ENCODE data around the gene NCF2. TPM values are rescaled to one million over a fixed set of nuclear protein-coding genes. Genes with fewer than 3 reads are reported as not detected.
A peak's percentile ranks its signal among the peaks of the same experiment; 100 is the strongest.

Gene NCF2
- polyA plus RNA-seq, 1 experiment, result 0.43 TPM

DNA sequence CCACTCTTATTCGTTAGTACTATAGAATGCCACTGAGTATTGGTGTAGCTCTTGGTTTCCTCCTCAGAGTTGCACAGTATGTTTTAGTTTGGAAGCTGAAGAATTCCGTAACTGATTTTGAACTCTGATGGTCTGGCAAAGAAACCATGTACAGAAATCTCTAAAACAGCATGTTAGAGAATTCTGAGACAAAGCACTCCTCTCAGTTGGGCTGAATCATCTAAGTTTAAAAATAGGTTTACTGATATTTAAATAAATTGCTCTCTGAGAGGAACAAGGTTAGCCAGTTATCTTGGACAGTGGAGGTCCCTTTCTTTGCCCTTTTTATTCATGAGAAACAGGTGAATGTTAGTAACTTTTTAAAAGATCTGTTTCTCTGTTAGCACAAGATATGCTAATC, 43.8 kb downstream of the NCF2 start:
- Histone ChIP-seq H3K4me3 (ENCODE audit: low read depth, low read length) (no peak overlapping the region), H3K27ac (ENCODE audit: low read depth, low read length) (no peak overlapping the region), H3K9me3 (ENCODE audit: control insufficient read depth, insufficient read depth, low read length) (no peaks in the 10 kb centered on the region), H3K27me3 (ENCODE audit: control insufficient read depth, insufficient read depth, low read length) (no peaks in the 10 kb centered on the region)
- CTCF ChIA-PET, result no interaction called here
- POLR2A ChIA-PET, result no interaction called here
- TF ChIP-seq, protein P1, sequence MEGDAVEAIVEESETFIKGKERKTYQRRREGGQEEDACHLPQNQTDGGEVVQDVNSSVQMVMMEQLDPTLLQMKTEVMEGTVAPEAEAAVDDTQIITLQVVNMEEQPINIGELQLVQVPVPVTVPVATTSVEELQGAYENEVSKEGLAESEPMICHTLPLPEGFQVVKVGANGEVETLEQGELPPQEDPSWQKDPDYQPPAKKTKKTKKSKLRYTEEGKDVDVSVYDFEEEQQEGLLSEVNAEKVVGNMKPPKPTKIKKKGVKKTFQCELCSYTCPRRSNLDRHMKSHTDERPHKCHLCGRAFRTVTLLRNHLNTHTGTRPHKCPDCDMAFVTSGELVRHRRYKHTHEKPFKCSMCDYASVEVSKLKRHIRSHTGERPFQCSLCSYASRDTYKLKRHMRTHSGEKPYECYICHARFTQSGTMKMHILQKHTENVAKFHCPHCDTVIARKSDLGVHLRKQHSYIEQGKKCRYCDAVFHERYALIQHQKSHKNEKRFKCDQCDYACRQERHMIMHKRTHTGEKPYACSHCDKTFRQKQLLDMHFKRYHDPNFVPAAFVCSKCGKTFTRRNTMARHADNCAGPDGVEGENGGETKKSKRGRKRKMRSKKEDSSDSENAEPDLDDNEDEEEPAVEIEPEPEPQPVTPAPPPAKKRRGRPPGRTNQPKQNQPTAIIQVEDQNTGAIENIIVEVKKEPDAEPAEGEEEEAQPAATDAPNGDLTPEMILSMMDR (IDR thresholded peaks at IDR 0.05; ENCODE audit: low read depth, low read length), result no peak
- DNase-seq (ENCODE audit: low read depth, low spot score), result no peak

DNA sequence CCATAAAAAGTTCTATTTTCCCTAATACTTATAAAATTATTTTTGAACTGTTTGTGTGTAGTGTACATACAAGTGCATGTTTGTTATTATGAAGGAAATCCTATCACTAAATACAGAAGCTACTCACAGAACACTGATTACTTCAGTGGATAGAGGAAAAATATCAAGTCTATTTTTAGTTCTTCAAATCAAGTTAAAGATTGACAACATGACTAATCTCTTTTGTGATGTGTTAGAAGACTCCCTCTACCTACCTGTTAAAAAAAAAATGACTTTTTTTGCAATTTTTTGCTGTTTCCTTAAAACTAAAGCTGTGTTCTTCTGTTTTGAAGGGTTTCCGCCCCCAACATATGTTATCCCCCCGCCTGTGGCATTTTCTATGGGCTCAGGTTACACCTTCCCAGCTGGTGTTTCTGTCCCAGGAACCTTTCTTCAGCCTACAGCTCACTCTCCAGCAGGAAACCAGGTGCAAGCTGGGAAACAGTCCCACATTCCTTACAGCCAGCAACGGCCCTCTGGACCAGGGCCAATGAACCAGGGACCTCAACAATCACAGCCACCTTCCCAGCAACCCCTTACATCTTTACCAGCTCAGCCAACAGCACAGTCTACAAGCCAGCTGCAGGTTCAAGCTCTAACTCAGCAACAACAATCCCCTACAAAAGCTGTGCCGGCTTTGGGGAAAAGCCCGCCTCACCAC, 45.5 kb downstream of the NCF2 start:
- ChIA-PET CTCF (interaction anchor here (0.6 to 1.3 kb wide), 5 partner anchors 20 to 614 kb away, joined by 3 to 5 read pairs (median 3); no protein-coding TSS in a partner anchor), POLR2A (interaction anchor here (0.6 kb wide), 1 partner anchor 60 kb away, joined by 7 read pairs; no protein-coding TSS in a partner anchor)
- Histone ChIP-seq H3K27me3 (ENCODE audit: control insufficient read depth, insufficient read depth, low read length) (no peaks in the 10 kb centered on the region), H3K27ac (ENCODE audit: low read depth, low read length) (no peak overlapping the region), H3K4me3 (ENCODE audit: low read depth, low read length) (no peak overlapping the region), H3K9me3 (ENCODE audit: control insufficient read depth, insufficient read depth, low read length) (no peaks in the 10 kb centered on the region)
- TF ChIP-seq, protein P1 (IDR thresholded peaks at IDR 0.05; ENCODE audit: low read depth, low read length), result no peak
- no peak for DNase-seq (ENCODE audit: low read depth, low spot score)

GRCh38 chr1:183543619-183544204, 46.5 kb downstream of the NCF2 start:
- DNase-seq (ENCODE audit: low read depth, low spot score), result peak; percentile 26
- no peak overlapping the region for H3K27ac ChIP-seq (ENCODE audit: low read depth, low read length)
- TF ChIP-seq, protein P1 (IDR thresholded peaks at IDR 0.05; ENCODE audit: low read depth, low read length), result peak; percentile 89
- no peak overlapping the region for H3K4me3 ChIP-seq (ENCODE audit: low read depth, low read length)
- no peaks in the 10 kb centered on the region for H3K27me3 ChIP-seq (ENCODE audit: control insufficient read depth, insufficient read depth, low read length)
- H3K9me3 ChIP-seq (ENCODE audit: control insufficient read depth, insufficient read depth, low read length), result no peaks in the 10 kb centered on the region
- ChIA-PET CTCF (no interaction called here), POLR2A (no interaction called here)

GRCh38 chr1:183537405-183537804, 52.9 kb downstream of the NCF2 start:
- H3K27me3 ChIP-seq (ENCODE audit: control insufficient read depth, insufficient read depth, low read length), result no peaks in the 10 kb centered on the region
- TF ChIP-seq, protein P1 (IDR thresholded peaks at IDR 0.05; ENCODE audit: low read depth, low read length), result no peak
- CTCF ChIA-PET, result no interaction called here

DNA sequence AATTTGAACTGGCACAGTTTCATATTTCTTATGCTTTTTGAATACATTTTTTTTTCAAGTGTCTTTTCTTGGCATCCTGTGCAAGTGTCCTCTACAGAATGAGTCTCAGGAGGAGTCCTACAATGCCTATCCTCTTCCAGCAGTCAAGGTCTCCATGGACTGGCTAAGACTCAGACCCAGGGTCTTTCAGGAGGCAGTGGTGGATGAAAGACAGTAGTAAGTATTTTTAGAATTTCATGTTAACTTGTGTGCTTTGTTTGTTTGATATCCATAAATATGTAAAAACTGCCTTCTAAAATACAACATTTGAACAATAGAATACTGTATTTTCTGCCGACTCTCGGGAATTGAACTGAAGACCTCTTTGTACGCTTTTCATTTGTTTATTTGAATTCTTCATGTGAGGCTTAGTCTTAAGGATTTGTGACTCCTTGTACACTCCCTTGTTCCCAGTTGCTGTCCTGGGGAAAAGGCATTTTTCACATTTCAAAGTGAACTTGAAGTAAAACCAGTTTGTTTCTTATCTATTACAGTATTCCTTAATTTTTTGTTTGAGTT, 56.6 kb downstream of the NCF2 start:
- no peak overlapping the region for H3K4me3 ChIP-seq (ENCODE audit: low read depth, low read length)
- no peak for DNase-seq (ENCODE audit: low read depth, low spot score)
- TF ChIP-seq, protein P1 (IDR thresholded peaks at IDR 0.05; ENCODE audit: low read depth, low read length), result no peak
- no peaks in the 10 kb centered on the region for H3K27me3 ChIP-seq (ENCODE audit: control insufficient read depth, insufficient read depth, low read length)
- no peak overlapping the region for H3K27ac ChIP-seq (ENCODE audit: low read depth, low read length)
- no peaks in the 10 kb centered on the region for H3K9me3 ChIP-seq (ENCODE audit: control insufficient read depth, insufficient read depth, low read length)
- ChIA-PET CTCF (no interaction called here), POLR2A (no interaction called here)

More at GRCh38 chr1:183537405-183537804, 52.9 kb downstream of the NCF2 start:
- POLR2A ChIA-PET, result no interaction called here
- Histone ChIP-seq H3K4me3 (ENCODE audit: low read depth, low read length) (no peak overlapping the region), H3K27ac (ENCODE audit: low read depth, low read length) (no peak overlapping the region), H3K9me3 (ENCODE audit: control insufficient read depth, insufficient read depth, low read length) (no peaks in the 10 kb centered on the region)
- no peak for DNase-seq (ENCODE audit: low read depth, low spot score)

All from AG04450 (cell line).